Type B pancreatic cell (in vitro differentiated cells): ENCODE measurements around the gene CASTOR1. TPM values are rescaled to one million over a fixed set of nuclear protein-coding genes. Genes with fewer than 3 reads are reported as not detected.

ENCODE experiments used
- DNase-seq: peaks from one replicate; pipeline ENCODE4 v3.0.0; 2021; ENCODE audit warnings: mixed read lengths; ENCODE audit not compliant: unreplicated experiment; ENCODE audit errors: extremely low spot score
- H3K27ac Mint-ChIP-seq: 2 replicates; pipeline ENCODE4 v1.8.0; 2021; ENCODE audit warnings: mild to moderate bottlenecking, mixed read lengths
- H3K27me3 Mint-ChIP-seq: 2 replicates; pipeline ENCODE4 v1.8.0; 2021; ENCODE audit warnings: mixed read lengths
- H3K36me3 Mint-ChIP-seq: 2 replicates; pipeline ENCODE4 v1.8.0; 2021; ENCODE audit warnings: mixed read lengths
- H3K4me1 Mint-ChIP-seq: one replicate; pipeline ENCODE4 v1.8.0; 2021; ENCODE audit warnings: mixed read lengths; ENCODE audit not compliant: unreplicated experiment
- H3K4me3 Mint-ChIP-seq: 2 replicates; pipeline ENCODE4 v1.8.0; 2021; ENCODE audit warnings: mild to moderate bottlenecking, mixed read lengths
- H3K9me3 Mint-ChIP-seq: 2 replicates; pipeline ENCODE4 v1.8.0; 2021; ENCODE audit warnings: mixed read lengths
- CTCF ChIP-seq: fragments of 200-600 bp; sonication (generic); conservative IDR thresholded peaks from 2 replicates; pipeline ENCODE4 v1.5.0; 2021; ENCODE audit warnings: antibody characterized with exemption, mild to moderate bottlenecking
- total RNA-seq: library from RNA; stranded (reverse); gene quantifications from 2 replicates; pipeline ENCODE4 v1.2.1, GENCODE V29; 2021; ENCODE audit warnings: low replicate concordance

The CASTOR1 gene
- total RNA-seq, 1 donor from 2014 or later, result 11.4 TPM

GRCh38 chr22:30262112-30262511, 27.2 kb downstream of the CASTOR1 start:
- Mint-ChIP-seq H3K4me1 (peaks cover 7% of the 10 kb centered on the region), H3K9me3 (no peaks in the 10 kb centered on the region), H3K4me3 (no peak overlapping the region), H3K36me3 (no peaks in the 10 kb centered on the region), H3K27ac (no peak overlapping the region), H3K27me3 (peaks cover 7% of the 10 kb centered on the region)
- no peak for DNase-seq
- TF ChIP-seq CTCF, result no peak

GRCh38 chr22:30261134-30261533, 28.2 kb downstream of the CASTOR1 start:
- Mint-ChIP-seq H3K27me3 (peaks cover 7% of the 10 kb centered on the region), H3K4me1 (peaks cover 10% of the 10 kb centered on the region), H3K9me3 (no peaks in the 10 kb centered on the region), H3K4me3 (no peak overlapping the region), H3K36me3 (no peaks in the 10 kb centered on the region), H3K27ac (no peak overlapping the region)
- DNase-seq, result no peak
- no peak for TF ChIP-seq CTCF

GRCh38 chr22:30260682-30261081, 28.6 kb downstream of the CASTOR1 start:
- Mint-ChIP-seq H3K36me3 (no peaks in the 10 kb centered on the region), H3K27me3 (peaks cover 7% of the 10 kb centered on the region), H3K4me1 (peaks cover 11% of the 10 kb centered on the region), H3K4me3 (no peak overlapping the region), H3K9me3 (no peaks in the 10 kb centered on the region), H3K27ac (no peak overlapping the region)
- no peak for DNase-seq
- TF ChIP-seq CTCF, result no peak

GRCh38 chr22:30260276-30260675, 29.0 kb downstream of the CASTOR1 start:
- no peak for TF ChIP-seq CTCF
- Mint-ChIP-seq H3K9me3 (no peaks in the 10 kb centered on the region), H3K27ac (no peak overlapping the region)

GRCh38 chr22:30254314-30254713, 35.0 kb downstream of the CASTOR1 start:
- DNase-seq, result no peak
- Mint-ChIP-seq H3K9me3 (no peaks in the 10 kb centered on the region), H3K27ac (no peak overlapping the region), H3K4me1 (peaks cover 16% of the 10 kb centered on the region), H3K4me3 (no peak overlapping the region), H3K36me3 (no peaks in the 10 kb centered on the region), H3K27me3 (no peaks in the 10 kb centered on the region)
- no peak for TF ChIP-seq CTCF

More at GRCh38 chr22:30260276-30260675, 29.0 kb downstream of the CASTOR1 start:
- Mint-ChIP-seq H3K36me3 (no peaks in the 10 kb centered on the region), H3K4me3 (no peak overlapping the region), H3K27me3 (peaks cover 7% of the 10 kb centered on the region), H3K4me1 (peaks cover 11% of the 10 kb centered on the region)
- DNase-seq, result no peak
